Measurements from ENCODE around the gene DSCAML1. TPM values are rescaled to one million over a fixed set of nuclear protein-coding genes. Genes with fewer than 3 reads are reported as not detected.

The DSCAML1 gene
- total and polyA plus RNA-seq, 10 of the 15 experiments (the other 5 are each of a cell fraction or from before 2014, with no cell fraction given): 0.03 to 0.18 (median 0.06) TPM; not detected in 1

- DNase-seq (ENCODE audit: low read depth, low spot score) (no peak), ATAC-seq (no peak), FAIRE-seq (no peak)
- no TSS peak for BruUV-seq (replicated peaks)
- no peaks in the 10 kb centered on the region for H4K20me1 ChIP-seq (ENCODE audit: control insufficient read depth, insufficient read depth)
- H3K4me3 ChIP-seq: no peak overlapping the region
- no peaks in the 10 kb centered on the region for H3K79me2 ChIP-seq (ENCODE audit: control insufficient read depth, insufficient read depth, low read length)
- no peaks in the 10 kb centered on the region for H3K36me3 ChIP-seq (ENCODE audit: control insufficient read depth in 2 of 2, insufficient read depth in 2 of 2, low read length in 1 of 2)
- SMC1A ChIA-PET (ENCODE audit: uncharacterized antibody, unreplicated experiment): interaction anchor here (1.0 to 2.8 kb wide), 4 partner anchors 9 to 341 kb away, joined by 3 to 15 read pairs (median 3); no protein-coding TSS in a partner anchor
- RAD21 ChIA-PET (ENCODE audit: unreplicated experiment): interaction anchor here (1.2 kb wide), 1 partner anchor 15 kb away, joined by 3 read pairs; no protein-coding TSS in a partner anchor
- POLR2A ChIA-PET: no interaction called here
- intact Hi-C loops (cut with micrococcal nuclease; ENCODE audit: unreplicated experiment) (no loop called here), in situ Hi-C loops (cut with MboI) (no loop called here)
- no peaks in the 10 kb centered on the region for H3K27me3 ChIP-seq (replicated peaks in 1 of 2; ENCODE audit: control insufficient read depth in 2 of 2, insufficient read depth in 2 of 2, low read length in 1 of 2)
- TF ChIP-seq MYC (IDR thresholded peaks at IDR 0.05; ENCODE audit: insufficient read depth, insufficient read length, insufficient replicate concordance, low read length, severe bottlenecking) (no peak), BCLAF1 (IDR thresholded peaks at IDR 0.05) (no peak), POU2F2 (IDR thresholded peaks at IDR 0.05; ENCODE audit: borderline replicate concordance, low read depth, low read length) (no peak), HDAC6 (IDR thresholded peaks at IDR 0.05; ENCODE audit: unreplicated experiment) (no peak), PRDM15 (CRISPR knock-in tag; IDR thresholded peaks at IDR 0.05) (no peak), ZNF622 (IDR thresholded peaks at IDR 0.05) (no peak), RUNX3 (IDR thresholded peaks at IDR 0.05; ENCODE audit: low read length) (no peak), LARP7 (IDR thresholded peaks at IDR 0.05) (no peak), POLR2AphosphoS5 (IDR thresholded peaks at IDR 0.05; ENCODE audit: low read length) (no peak)
- peaks cover 22% of the 10 kb centered on the region for H3K4me1 ChIP-seq (ENCODE audit: control insufficient read depth, insufficient read depth, low read length)
- no peak overlapping the region for H2AFZ ChIP-seq (ENCODE audit: control insufficient read depth, low read depth, low read length)
- WGBS (ENCODE audit: insufficient coverage, insufficient replicate concordance, low lambda C conversion rate, missing lambda C conversion rate): 54% methylated on average over 7 of the region's 7 CpGs
- no peak overlapping the region for H3K4me2 ChIP-seq (ENCODE audit: control insufficient read depth, insufficient read depth)
- no peak overlapping the region for H3K9ac ChIP-seq (ENCODE audit: control insufficient read depth, insufficient read depth, low read length)
- no peak overlapping the region for H3K27ac ChIP-seq (ENCODE audit: control insufficient read depth, insufficient read depth)
- H3K9me3 ChIP-seq (replicated peaks; ENCODE audit: control insufficient read depth, insufficient read depth, low read length): no peaks in the 10 kb centered on the region; the same call in 2 of the 3 replicates
- CTCF ChIA-PET: interaction anchor here (0.6 to 3.6 kb wide), 3 partner anchors 8 to 534 kb away, joined by 3 to 28 read pairs (median 23); no protein-coding TSS in a partner anchor
Measured at GRCh38 chr11:117612177-117612576, 184.8 kb downstream of the DSCAML1 start.

All from GM12878 (cell line).